Measurements from ENCODE around the gene ITPK1. TPM values are rescaled to one million over a fixed set of nuclear protein-coding genes. Genes with fewer than 3 reads are reported as not detected.

The ITPK1 gene
- polyA plus RNA-seq, 1 of the 3 experiments (the other 2 are of a cell fraction) = 23.2 TPM

GRCh38 chr14:92895352-92895878 lies 220.3 kb downstream of the ITPK1 start:
- Histone ChIP-seq H3K9me3 (peaks cover 4% of the 10 kb centered on the region; the same call in 1 of the 2 replicates), H2AFZ (ENCODE audit: low read depth) (no peak overlapping the region), H3K27me3 (ENCODE audit: insufficient read depth) (no peaks in the 10 kb centered on the region), H3F3A (replicated peaks; ENCODE audit: insufficient read depth) (no peaks in the 10 kb centered on the region), H3K79me2 (ENCODE audit: insufficient read depth) (no peaks in the 10 kb centered on the region), H3K27ac (ENCODE audit: low read depth in 2 of 2, low read length in 1 of 2) (no peak overlapping the region), H3K9me2 (no peaks in the 10 kb centered on the region), H4K20me1 (ENCODE audit: insufficient read depth) (no peaks in the 10 kb centered on the region), H3K4me1 (ENCODE audit: control insufficient read depth in 1 of 2, insufficient read depth in 2 of 2, low read depth in 1 of 2, low read length in 1 of 2) (peaks cover 0 to 15% of the 10 kb centered on the region in 2 experiments; a peak in 1 of 4 replicates), H3K9ac (no peak overlapping the region), H3K4me2 (no peak overlapping the region), H3K4me3 (ENCODE audit: low read depth in 2 of 2, low read length in 1 of 2) (no peak overlapping the region), H3K36me3 (replicated peaks in 1 of 2; ENCODE audit: control insufficient read depth in 1 of 2, insufficient read depth in 2 of 2, low read length in 1 of 2) (no peaks in the 10 kb centered on the region)
- DNase-seq = no peak
- POLR2A ChIA-PET = interaction anchor here (1.0 to 3.7 kb wide), 2 partner anchors 28 to 41 kb away, joined by 3 to 14 read pairs; partner anchors contain the start of gene CHGA
- CTCF ChIA-PET = interaction anchor here (1.0 kb wide), 1 partner anchor 31 kb away, joined by 3 read pairs; no protein-coding TSS in a partner anchor
- TF ChIP-seq CTCF (IDR thresholded peaks at IDR 0.05) (no peak), TEAD4 (IDR thresholded peaks at IDR 0.05; ENCODE audit: borderline replicate concordance, insufficient read depth) (no peak), SMC3 (IDR thresholded peaks at IDR 0.05; ENCODE audit: low read depth, low read length) (no peak), REST (IDR thresholded peaks at IDR 0.05; ENCODE audit: low read depth, low read length) (no peak), RCOR1 (IDR thresholded peaks at IDR 0.05; ENCODE audit: low read length) (no peak), NRF1 (IDR thresholded peaks at IDR 0.05; ENCODE audit: low read depth, low read length) (no peak), USF1 (IDR thresholded peaks at IDR 0.05; ENCODE audit: borderline replicate concordance, low read depth) (no peak), ELF1 (IDR thresholded peaks at IDR 0.05) (no peak), TCF12 (IDR thresholded peaks at IDR 0.05) (no peak), MAX (IDR thresholded peaks at IDR 0.05; ENCODE audit: low read depth) (no peak), JUND (IDR thresholded peaks at IDR 0.05) (no peak), PBX3 (IDR thresholded peaks at IDR 0.05) (no peak), IRF3 (IDR thresholded peaks at IDR 0.05; ENCODE audit: low read depth, low read length) (no peak), USF2 (IDR thresholded peaks at IDR 0.05; ENCODE audit: borderline replicate concordance, low read depth, low read length) (no peak), FOSL2 (IDR thresholded peaks at IDR 0.05; ENCODE audit: borderline replicate concordance, low read depth) (no peak), NFIC (IDR thresholded peaks at IDR 0.05; ENCODE audit: borderline replicate concordance) (no peak), CHD2 (IDR thresholded peaks at IDR 0.05; ENCODE audit: low read length, partially characterized antibody) (no peak), RAD21 (IDR thresholded peaks at IDR 0.05; ENCODE audit: low read length) (no peak), MXI1 (IDR thresholded peaks at IDR 0.05; ENCODE audit: low read depth, low read length) (no peak)
- 49% methylated on average over 4 of the region's 4 CpGs for WGBS (ENCODE audit: low lambda C conversion rate)

Measured in SK-N-SH (cell line).